Colonic mucosa (tissue), 4 donors: ENCODE measurements around the gene RHBDD3. TPM values are rescaled to one million over a fixed set of nuclear protein-coding genes. Genes with fewer than 3 reads are reported as not detected.

Experiments
- DNase-seq: peaks from one replicate; pipeline ENCODE4 v3.0.0-alpha.2; 2020
- H3K27ac ChIP-seq: fragments of 200-600 bp; one replicate; pipeline ENCODE4 v1.8.0; 2021
- H3K27me3 ChIP-seq: fragments of 200-600 bp; one replicate; pipeline ENCODE4 v1.8.0; 2021
- H3K36me3 ChIP-seq: fragments of 200-600 bp; one replicate; pipeline ENCODE4 v1.8.0; 2021
- H3K4me1 ChIP-seq: fragments of 200-600 bp; one replicate; pipeline ENCODE4 v1.8.0; 2021; ENCODE audit warnings: mild to moderate bottlenecking
- H3K4me3 ChIP-seq: fragments of 200-600 bp; one replicate; pipeline ENCODE4 v1.8.0; 2021
- H3K9ac ChIP-seq, 2 donors: one replicate each; pipeline ENCODE4 v1.7.0; 2013; ENCODE audit warnings: control low read depth in 2 of 2, low read depth in 2 of 2, low read length in 2 of 2
- H3K9me3 ChIP-seq: fragments of 200-600 bp; one replicate; pipeline ENCODE4 v1.8.0; 2021
- intact Hi-C: fragments of 100-400 bp; cut with DNase I; formaldehyde crosslinking; loops from one replicate; pipeline ENCODE4 v1.14.1; 2022
- total RNA-seq, 2 donors: library from RNA; stranded (reverse); fragmentation: NEBNext Ultra II Directional in 1 of 2; extraction: Animal tissue kit (Norgen Biotek cat#: 25700) in 1 of 2; gene quantifications; one replicate each; pipeline ENCODE4 v1.2.1, GENCODE V29; 2021
- TF ChIP-seq, protein P1 (sequence below): fragments of 200-600 bp; IDR thresholded peaks from one replicate; pipeline ENCODE4 v1.8.0; 2022; ENCODE audit warnings: antibody characterized with exemption, mild to moderate bottlenecking
- donor health status: healthy.
- donor health status: DM: no; HTN: no; CAD: no.
- donor health status: DM: no; HTN: no; CAD: no.

RHBDD3 gene
- 10 to 100 TPM; 15.4 to 32.0 TPM for total RNA-seq

DNA sequence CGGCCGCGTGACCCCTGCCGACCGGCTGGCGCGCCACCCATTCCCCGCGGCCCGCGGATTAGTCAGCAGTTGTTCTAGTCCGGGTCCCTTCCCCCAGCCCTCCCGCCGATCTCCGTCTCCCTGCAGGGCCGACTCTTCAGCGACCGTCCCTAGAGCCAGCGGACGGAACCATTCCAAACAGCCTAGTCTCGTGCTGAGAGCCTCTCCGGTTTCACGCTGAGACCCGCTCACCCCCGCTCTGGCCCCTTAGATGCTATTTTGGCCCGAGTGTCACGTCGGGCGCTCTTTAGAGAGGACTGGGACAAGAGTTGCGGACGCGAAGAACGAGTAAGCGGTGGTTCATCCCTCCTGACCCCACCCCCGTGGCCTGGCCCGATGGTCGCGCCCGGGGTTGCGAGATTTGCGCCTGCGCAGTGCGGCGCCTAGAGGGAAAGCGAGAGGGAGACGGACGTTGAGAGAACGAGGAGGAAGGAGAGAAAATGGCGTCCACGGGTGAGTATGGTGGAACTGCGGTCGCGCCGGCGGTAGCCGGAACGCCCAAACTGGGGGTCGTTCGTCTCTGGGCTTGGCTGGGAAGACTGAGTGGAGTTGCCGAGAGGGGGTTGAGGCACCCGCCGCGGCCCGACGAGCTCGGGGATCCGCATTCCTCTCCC lies at the start of gene RHBDD3, which contains the start of gene EWSR1:
Gene RHBDD3, minus strand, starts transcription at position 124 of the 653 bp plus-strand sequence. CDS start 2,355 bp downstream, outside the sequence.
Gene EWSR1, plus strand, starts transcription at position 411 of the 653 bp plus-strand sequence. Its CDS starts 69 bp downstream, at position 480.
- TF ChIP-seq, protein P1, sequence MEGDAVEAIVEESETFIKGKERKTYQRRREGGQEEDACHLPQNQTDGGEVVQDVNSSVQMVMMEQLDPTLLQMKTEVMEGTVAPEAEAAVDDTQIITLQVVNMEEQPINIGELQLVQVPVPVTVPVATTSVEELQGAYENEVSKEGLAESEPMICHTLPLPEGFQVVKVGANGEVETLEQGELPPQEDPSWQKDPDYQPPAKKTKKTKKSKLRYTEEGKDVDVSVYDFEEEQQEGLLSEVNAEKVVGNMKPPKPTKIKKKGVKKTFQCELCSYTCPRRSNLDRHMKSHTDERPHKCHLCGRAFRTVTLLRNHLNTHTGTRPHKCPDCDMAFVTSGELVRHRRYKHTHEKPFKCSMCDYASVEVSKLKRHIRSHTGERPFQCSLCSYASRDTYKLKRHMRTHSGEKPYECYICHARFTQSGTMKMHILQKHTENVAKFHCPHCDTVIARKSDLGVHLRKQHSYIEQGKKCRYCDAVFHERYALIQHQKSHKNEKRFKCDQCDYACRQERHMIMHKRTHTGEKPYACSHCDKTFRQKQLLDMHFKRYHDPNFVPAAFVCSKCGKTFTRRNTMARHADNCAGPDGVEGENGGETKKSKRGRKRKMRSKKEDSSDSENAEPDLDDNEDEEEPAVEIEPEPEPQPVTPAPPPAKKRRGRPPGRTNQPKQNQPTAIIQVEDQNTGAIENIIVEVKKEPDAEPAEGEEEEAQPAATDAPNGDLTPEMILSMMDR = no peak
- Histone ChIP-seq H3K4me1 (peaks cover 28% of the 10 kb centered on the region), H3K27me3 (no peaks in the 10 kb centered on the region), H3K27ac (peak within 1 kb of the TSS; percentile 95), H3K9me3 (no peaks in the 10 kb centered on the region), H3K4me3 (peak within 1 kb of the TSS; percentile 99), H3K36me3 (peaks cover 4% of the 10 kb centered on the region), H3K9ac (peak within 1 kb of the TSS; percentile 95 to 98)
- intact Hi-C loops = no loop called here
- DNase-seq = peak; percentile 97

DNA sequence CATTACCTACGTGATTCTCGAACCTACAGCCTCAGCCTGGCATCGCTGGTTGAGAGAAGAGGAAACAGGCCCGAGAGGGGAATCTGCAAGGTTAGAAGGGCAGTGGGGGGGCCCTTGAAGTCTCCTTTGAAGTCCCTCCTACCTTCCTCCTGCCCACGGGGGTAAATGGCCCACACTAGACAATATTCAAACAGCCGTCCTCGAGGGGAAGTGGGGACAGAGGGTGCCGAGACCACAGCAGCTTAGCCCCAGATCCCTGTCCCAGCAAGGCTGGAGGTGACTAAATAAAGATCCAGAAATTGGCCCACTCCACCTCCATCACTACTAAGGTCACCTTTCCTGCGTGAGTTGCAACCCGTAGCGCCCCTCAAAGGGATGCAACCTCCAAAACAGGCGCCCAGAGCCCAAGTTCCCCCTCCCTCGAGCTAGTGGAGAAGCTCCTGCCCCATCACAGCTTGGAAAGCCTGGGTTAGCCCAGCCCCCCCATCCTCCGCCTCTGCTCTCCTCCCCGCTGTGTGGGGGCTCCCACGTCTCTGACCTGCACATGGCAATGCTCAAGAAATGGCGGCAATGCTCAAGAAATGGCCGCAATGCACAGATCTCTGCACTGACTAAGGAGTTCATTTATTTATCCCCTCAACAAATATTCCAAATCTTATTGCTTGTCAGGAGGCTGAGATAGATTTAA lies 48.5 kb upstream of the RHBDD3 start:
- peaks cover 27% of the 10 kb centered on the region for H3K27me3 ChIP-seq
- TF ChIP-seq, protein P1 = no peak
- intact Hi-C loops = no loop called here
- no peak overlapping the region for H3K4me3 ChIP-seq
- DNase-seq = no peak
- H3K27ac ChIP-seq = no peak overlapping the region
- H3K36me3 ChIP-seq = no peaks in the 10 kb centered on the region
- peaks cover 23% of the 10 kb centered on the region for H3K4me1 ChIP-seq
- H3K9me3 ChIP-seq = no peaks in the 10 kb centered on the region
- no peak overlapping the region for H3K9ac ChIP-seq

DNA sequence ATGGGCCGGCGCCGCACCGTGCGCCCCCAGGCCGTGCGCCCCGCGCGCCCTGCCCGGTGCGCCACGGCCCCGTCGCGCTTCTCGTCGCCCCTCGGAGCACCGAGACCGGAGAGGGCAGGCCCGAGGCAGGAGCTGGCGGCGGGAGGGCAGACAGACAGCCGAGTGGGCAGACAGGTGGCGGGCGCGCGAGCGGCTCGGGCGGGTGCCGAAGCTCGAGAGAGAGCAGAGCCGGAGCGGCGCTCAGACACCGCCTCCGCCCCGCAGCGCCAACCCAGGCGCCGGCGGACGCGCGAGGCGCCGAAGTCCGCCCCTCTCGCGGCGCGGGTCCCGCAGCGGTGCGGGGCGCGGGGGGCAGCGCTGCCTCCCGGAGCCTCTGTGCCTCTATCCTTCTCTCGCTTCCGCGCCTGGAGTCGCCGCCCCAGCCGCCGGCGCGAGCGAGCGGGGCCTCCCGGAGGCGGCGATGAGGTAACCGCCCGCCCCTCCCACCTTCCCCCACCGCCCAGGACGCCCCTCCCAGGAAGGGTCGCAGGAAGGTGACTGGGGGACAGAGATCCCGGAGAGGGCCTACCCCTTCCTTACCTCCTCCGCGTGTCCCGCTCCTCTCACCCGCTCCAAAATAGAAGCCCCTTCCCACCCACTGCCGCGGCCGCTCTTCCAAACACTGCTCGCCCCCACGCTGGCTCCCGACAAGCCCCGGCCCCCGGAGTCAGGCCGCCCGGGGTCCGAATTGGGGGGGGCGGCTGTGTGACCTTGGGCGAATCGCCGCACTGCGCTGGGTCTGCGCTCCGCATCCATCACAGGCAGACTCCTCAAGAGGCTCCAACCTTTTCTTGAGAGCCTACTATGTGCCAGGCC lies 47.7 kb upstream of the RHBDD3 start, which contains the start of gene RASL10A:
Gene RASL10A, minus strand, starts transcription at position 412 of the 855 bp plus-strand sequence. CDS start 451 bp downstream, outside the sequence.
- Histone ChIP-seq H3K27ac (no peak within 1 kb of the TSS), H3K4me3 (peak within 1 kb of the TSS; percentile 26), H3K27me3 (peaks cover 27% of the 10 kb centered on the region), H3K9ac (peak within 1 kb of the TSS in 1 of 2 donors; percentile 35), H3K4me1 (peaks cover 28% of the 10 kb centered on the region), H3K36me3 (no peaks in the 10 kb centered on the region), H3K9me3 (no peaks in the 10 kb centered on the region)
- TF ChIP-seq, protein P1 = no peak
- no peak for DNase-seq
- intact Hi-C loops = no loop called here

DNA sequence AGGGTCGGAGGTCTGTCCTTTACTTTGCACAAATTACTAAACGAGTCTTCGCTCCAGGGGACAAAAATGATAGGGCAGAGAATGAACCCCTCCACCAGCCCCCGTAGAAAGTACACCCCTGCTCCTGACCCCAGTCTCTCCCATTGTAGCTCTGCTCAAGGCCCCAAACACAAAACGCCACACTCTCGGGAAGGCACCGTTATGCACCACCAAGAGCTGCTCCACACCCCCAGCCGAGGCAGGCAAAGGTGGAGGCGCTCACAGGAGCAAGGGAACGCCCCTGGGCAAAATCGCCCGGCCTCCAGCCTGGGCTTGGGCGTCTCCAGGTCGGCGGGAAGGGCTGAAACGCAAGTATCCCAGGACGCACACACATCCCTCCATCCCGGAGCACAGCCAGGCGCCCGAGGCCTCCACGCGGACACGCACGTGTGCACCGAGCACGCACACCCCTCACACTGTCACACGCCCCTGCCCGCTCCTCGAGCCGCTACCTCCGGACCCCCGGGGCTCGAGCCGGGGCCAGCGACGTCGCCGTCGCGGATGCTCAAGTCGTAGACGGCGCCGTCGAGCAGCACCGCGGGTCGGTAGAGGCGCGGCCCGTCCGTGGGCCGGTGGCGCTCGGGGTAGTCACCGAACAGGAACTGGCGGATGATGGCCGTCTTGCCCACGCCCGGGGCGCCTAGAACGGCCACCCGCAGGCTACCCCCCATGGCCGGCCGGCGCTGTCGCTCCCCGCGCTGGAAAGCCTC lies 46.9 kb upstream of the RHBDD3 start:
- TF ChIP-seq, protein P1 = no peak
- DNase-seq = peak; percentile 51
- Histone ChIP-seq H3K9me3 (no peaks in the 10 kb centered on the region), H3K4me3 (peak overlapping the region; percentile 26), H3K36me3 (no peaks in the 10 kb centered on the region), H3K9ac (peak overlapping the region in 1 of 2 donors; percentile 35), H3K27me3 (peaks cover 27% of the 10 kb centered on the region), H3K27ac (no peak overlapping the region), H3K4me1 (peaks cover 33% of the 10 kb centered on the region)
- intact Hi-C loops = no loop called here
